Colonic mucosa (tissue), 4 donors: Measurements from ENCODE around the gene GNG7. TPM values are rescaled to one million over a fixed set of nuclear protein-coding genes. Genes with fewer than 3 reads are reported as not detected.
A peak's percentile ranks its signal among the peaks of the same experiment; 100 is the strongest.

Experiments used
- DNase-seq: peaks from one replicate; pipeline ENCODE4 v3.0.0-alpha.2; 2020
- H3K27ac ChIP-seq: fragments of 200-600 bp; one replicate; pipeline ENCODE4 v1.8.0; 2021
- H3K27me3 ChIP-seq: fragments of 200-600 bp; one replicate; pipeline ENCODE4 v1.8.0; 2021
- H3K36me3 ChIP-seq: fragments of 200-600 bp; one replicate; pipeline ENCODE4 v1.8.0; 2021
- H3K4me1 ChIP-seq: fragments of 200-600 bp; one replicate; pipeline ENCODE4 v1.8.0; 2021; ENCODE audit warnings: mild to moderate bottlenecking
- H3K4me3 ChIP-seq: fragments of 200-600 bp; one replicate; pipeline ENCODE4 v1.8.0; 2021
- H3K9ac ChIP-seq, 2 donors: one replicate each; pipeline ENCODE4 v1.7.0; 2013; ENCODE audit warnings: control low read depth in 2 of 2, low read depth in 2 of 2, low read length in 2 of 2
- H3K9me3 ChIP-seq: fragments of 200-600 bp; one replicate; pipeline ENCODE4 v1.8.0; 2021
- intact Hi-C: fragments of 100-400 bp; cut with DNase I; formaldehyde crosslinking; loops from one replicate; pipeline ENCODE4 v1.14.1; 2022
- total RNA-seq, 2 donors: library from RNA; stranded (reverse); fragmentation: NEBNext Ultra II Directional in 1 of 2; extraction: Animal tissue kit (Norgen Biotek cat#: 25700) in 1 of 2; gene quantifications; one replicate each; pipeline ENCODE4 v1.2.1, GENCODE V29; 2021
- TF ChIP-seq, protein P1 (sequence below): fragments of 200-600 bp; IDR thresholded peaks from one replicate; pipeline ENCODE4 v1.8.0; 2022; ENCODE audit warnings: antibody characterized with exemption, mild to moderate bottlenecking
- donor health status: healthy.
- donor health status: DM: no; HTN: no; CAD: no.
- donor health status: DM: no; HTN: no; CAD: no.

The GNG7 gene
- total RNA-seq, 2 donors from 2014 or later: 1.5 to 3.2 TPM

DNA sequence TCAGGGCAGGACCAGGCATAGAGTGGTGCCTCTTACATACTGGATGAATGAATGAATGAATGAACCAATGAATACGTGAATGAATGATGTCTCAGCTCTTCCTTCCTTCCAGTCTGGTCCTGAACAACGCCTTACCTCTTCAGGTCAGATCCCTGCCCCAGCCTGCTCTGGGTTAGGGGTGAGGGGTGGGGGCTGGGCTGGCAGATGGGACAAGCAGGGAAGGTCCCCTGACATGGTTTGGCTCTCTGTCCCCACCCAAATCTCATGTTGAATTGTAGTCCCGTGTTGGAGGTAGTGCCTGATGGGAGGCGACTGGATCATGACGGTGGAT lies 9.3 kb upstream of the GNG7 start:
- intact Hi-C loops: no loop called here
- no peaks in the 10 kb centered on the region for H3K27me3 ChIP-seq
- no peaks in the 10 kb centered on the region for H3K4me1 ChIP-seq
- no peak for DNase-seq
- H3K36me3 ChIP-seq: no peaks in the 10 kb centered on the region
- H3K9ac ChIP-seq: no peak overlapping the region
- H3K4me3 ChIP-seq: no peak overlapping the region
- no peaks in the 10 kb centered on the region for H3K9me3 ChIP-seq
- TF ChIP-seq, protein P1, sequence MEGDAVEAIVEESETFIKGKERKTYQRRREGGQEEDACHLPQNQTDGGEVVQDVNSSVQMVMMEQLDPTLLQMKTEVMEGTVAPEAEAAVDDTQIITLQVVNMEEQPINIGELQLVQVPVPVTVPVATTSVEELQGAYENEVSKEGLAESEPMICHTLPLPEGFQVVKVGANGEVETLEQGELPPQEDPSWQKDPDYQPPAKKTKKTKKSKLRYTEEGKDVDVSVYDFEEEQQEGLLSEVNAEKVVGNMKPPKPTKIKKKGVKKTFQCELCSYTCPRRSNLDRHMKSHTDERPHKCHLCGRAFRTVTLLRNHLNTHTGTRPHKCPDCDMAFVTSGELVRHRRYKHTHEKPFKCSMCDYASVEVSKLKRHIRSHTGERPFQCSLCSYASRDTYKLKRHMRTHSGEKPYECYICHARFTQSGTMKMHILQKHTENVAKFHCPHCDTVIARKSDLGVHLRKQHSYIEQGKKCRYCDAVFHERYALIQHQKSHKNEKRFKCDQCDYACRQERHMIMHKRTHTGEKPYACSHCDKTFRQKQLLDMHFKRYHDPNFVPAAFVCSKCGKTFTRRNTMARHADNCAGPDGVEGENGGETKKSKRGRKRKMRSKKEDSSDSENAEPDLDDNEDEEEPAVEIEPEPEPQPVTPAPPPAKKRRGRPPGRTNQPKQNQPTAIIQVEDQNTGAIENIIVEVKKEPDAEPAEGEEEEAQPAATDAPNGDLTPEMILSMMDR: no peak
- no peak overlapping the region for H3K27ac ChIP-seq

DNA sequence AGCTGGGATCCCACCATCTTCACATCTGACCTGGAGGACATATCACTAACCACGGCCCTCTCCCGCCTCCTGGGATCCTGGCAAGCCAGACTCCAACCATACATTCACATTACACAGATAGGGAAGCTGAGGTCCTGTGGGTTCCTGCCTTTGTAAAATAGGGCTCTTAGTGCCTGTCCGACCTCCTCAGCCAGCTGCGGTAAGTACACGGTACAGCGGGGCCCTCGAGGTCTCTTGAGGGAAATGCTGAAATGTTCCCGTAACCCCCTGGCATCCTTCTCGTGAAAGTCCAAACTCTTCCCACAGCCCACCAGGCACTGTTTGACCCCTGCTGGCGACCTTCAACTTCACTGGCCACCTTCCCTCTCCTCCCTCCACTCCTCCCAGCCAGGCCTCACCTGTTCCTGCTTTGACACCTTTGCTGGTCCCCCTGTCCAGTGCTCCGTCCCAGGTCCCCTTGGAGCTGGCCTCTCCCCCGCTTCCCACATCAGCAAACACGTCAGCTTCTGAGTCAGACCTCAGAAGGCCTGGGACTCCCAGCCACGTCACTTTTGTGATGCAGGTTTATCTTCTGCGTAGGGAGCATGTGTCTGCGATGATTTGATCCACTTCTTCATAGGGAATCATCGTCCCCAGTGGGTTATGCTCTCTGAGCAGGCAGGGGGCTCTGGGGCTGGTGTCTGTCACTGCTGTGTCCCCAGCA lies 8.8 kb upstream of the GNG7 start:
- H3K9ac ChIP-seq: no peak overlapping the region
- intact Hi-C loops: no loop called here
- TF ChIP-seq, protein P1: no peak
- no peaks in the 10 kb centered on the region for H3K9me3 ChIP-seq
- H3K4me3 ChIP-seq: no peak overlapping the region
- no peaks in the 10 kb centered on the region for H3K4me1 ChIP-seq
- DNase-seq: no peak
- no peaks in the 10 kb centered on the region for H3K36me3 ChIP-seq
- H3K27ac ChIP-seq: no peak overlapping the region
- H3K27me3 ChIP-seq: no peaks in the 10 kb centered on the region

DNA sequence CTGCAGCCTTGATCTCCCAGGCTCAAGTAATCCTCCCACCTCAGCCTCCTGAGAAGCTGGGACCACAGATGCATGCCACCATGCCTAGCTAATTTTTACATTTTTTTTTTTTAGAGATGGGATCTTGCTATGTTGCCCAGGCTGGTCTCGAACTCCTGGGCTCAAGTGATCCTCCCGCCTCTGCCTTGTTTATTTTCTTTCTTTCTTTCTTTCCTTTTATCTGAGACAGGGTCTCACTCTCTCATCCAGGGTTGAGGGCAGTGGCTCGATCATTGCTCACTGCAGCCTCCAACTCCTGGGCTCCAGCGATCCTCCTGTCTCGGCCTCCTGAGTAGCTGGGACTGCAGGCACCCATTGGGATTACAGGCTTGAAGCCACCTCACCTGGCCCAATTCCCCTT lies 3.8 kb upstream of the GNG7 start:
- DNase-seq: no peak
- H3K4me3 ChIP-seq: no peak overlapping the region
- no peak overlapping the region for H3K9ac ChIP-seq
- no peaks in the 10 kb centered on the region for H3K4me1 ChIP-seq
- TF ChIP-seq, protein P1: no peak
- intact Hi-C loops: no loop called here
- no peaks in the 10 kb centered on the region for H3K36me3 ChIP-seq
- no peaks in the 10 kb centered on the region for H3K9me3 ChIP-seq
- H3K27ac ChIP-seq: no peak overlapping the region
- no peaks in the 10 kb centered on the region for H3K27me3 ChIP-seq

DNA sequence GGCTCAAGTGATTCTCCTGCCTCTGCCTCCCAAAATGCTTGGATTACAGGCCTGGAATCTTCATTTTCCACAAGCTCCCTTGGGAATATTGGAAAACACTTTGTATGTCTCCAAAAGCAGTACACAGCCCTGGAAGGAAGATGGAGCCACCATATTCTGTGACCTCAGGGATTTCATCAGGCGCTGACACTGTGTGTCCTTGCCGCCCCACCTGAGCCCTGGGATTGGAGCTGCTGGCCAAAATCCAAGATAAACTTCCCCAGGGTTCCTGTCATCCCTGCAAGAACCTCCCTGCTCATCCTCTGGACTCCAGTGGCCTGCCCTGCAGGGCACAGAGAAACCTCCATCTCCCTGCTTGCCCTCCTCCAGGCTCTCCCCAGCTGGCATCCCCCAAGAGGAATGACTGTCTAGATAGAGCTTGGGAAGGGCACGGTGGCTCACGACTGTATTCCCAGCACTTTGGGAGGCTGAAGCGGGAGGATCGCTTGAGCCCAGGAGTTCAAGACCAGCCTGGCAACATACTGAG lies 1.3 kb upstream of the GNG7 start:
- Histone ChIP-seq H3K4me3 (no peak overlapping the region), H3K36me3 (no peaks in the 10 kb centered on the region), H3K9me3 (no peaks in the 10 kb centered on the region), H3K27ac (no peak overlapping the region), H3K4me1 (no peaks in the 10 kb centered on the region), H3K27me3 (no peaks in the 10 kb centered on the region), H3K9ac (no peak overlapping the region)
- TF ChIP-seq, protein P1: no peak
- intact Hi-C loops: no loop called here
- no peak for DNase-seq

DNA sequence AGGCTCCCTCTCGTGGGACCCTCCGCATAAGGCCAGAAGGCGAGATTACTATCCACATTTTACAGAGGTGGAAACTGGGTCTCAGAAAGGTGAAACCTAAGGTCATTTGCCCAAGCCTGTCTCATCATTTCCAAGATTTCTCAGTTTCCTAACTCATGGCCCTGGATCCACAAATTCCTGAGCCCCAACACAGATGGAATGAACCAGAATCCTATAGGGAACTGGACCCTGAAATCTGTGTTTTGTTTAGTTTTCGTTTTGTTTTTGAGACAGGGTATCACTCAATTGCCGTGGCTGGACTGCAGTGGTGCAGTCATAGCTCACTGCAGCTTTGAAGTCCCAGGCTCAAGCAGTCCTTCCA lies 563 bp upstream of the GNG7 start:
- H3K36me3 ChIP-seq: no peaks in the 10 kb centered on the region
- DNase-seq: no peak
- H3K27ac ChIP-seq: no peak overlapping the region
- TF ChIP-seq, protein P1: no peak
- no peaks in the 10 kb centered on the region for H3K27me3 ChIP-seq
- no peak overlapping the region for H3K4me3 ChIP-seq
- no peaks in the 10 kb centered on the region for H3K9me3 ChIP-seq
- peak overlapping the region in 1 of 2 donors; percentile 35 for H3K9ac ChIP-seq
- no peaks in the 10 kb centered on the region for H3K4me1 ChIP-seq
- intact Hi-C loops: no loop called here
